KOPT-K1 (cell line): ENCODE results near the gene FBN3.

Source experiments
- H3K27ac ChIP-seq: fragments of 200-600 bp; sonication (generic); 2 replicates; pipeline ENCODE4 v1.5.1; 2016; ENCODE audit warnings: antibody characterized with exemption, mild to moderate bottlenecking, low read depth, low read length; ENCODE audit not compliant: poor library complexity, severe bottlenecking
- H3K36me3 ChIP-seq: fragments of 200-600 bp; sonication (generic); 2 replicates; pipeline ENCODE4 v1.5.1; 2017; ENCODE audit warnings: antibody characterized with exemption, mild to moderate bottlenecking, low read length, moderate library complexity; ENCODE audit not compliant: insufficient read depth
- H3K9me3 ChIP-seq: fragments of 200-600 bp; sonication (generic); 2 replicates; pipeline ENCODE4 v1.5.1; 2017; ENCODE audit warnings: antibody characterized with exemption, low read length, mild to moderate bottlenecking; ENCODE audit not compliant: insufficient read depth, poor library complexity, severe bottlenecking

The FBN3 gene

DNA sequence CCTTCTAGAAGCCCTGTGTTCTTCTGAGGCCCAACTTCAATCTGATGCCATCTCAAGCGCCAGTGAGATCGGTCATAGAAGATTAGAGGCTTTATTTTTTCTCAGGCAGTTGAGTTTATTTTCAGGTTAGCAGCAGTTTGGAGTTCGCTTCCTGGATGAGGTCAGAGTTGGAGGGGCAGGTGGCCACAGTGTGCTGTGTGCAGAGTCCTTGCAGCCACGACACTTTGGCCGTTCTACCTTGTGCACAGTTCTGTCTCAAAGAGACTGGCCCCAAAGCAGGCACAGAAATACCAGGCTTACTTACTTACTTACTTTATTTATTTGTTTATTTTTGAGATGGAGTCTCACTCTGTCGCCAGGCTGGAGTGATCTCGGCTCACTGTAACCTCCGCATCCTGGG is 128.0 kb downstream of the FBN3 start:
- H3K9me3 ChIP-seq = no peaks in the 10 kb centered on the region
- no peaks in the 10 kb centered on the region for H3K36me3 ChIP-seq
- no peak overlapping the region for H3K27ac ChIP-seq

DNA sequence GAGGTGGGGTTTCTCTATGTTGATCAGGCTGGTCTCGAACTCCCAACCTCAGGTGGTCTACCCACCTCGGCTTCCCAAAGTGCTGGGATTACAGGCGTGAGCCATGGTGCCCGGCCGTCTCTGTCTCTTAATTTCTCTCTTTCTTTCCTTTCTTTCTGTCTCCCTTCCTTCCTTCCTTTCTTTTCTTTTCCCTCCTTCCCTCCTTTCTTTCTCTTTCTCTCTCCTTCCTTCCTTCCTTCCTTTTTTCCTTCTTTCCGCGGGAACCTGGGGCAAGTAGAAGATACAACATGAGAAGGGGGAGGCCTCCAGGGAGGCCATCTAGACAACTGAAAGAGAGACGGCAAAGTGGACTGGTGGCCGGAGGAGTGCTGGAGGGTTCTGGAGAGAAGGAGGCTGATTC is 128.7 kb downstream of the FBN3 start:
- Histone ChIP-seq H3K36me3 (no peaks in the 10 kb centered on the region), H3K27ac (no peak overlapping the region), H3K9me3 (no peaks in the 10 kb centered on the region)

DNA sequence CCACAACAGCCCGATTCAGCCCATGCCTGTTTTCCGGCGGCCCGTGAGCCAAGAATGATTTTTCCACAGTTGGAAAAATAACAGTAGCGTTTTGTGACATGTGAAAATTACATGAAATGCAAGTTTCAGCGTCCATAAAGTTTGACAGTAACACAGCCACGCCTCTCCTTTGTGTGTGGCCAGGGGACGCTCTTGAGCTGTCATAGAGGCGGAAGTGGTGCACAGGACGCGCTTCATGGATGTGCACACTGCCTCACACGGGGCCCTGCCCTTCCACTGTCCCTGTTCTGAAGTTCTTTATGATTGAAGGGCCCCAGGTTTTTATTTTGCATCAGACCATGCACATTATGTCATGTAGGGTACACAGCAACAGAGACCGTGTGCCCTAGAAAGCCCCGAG is 131.6 kb downstream of the FBN3 start:
- H3K27ac ChIP-seq = no peak overlapping the region

More for the DNA sequence above, 131.6 kb downstream of the FBN3 start:
- no peaks in the 10 kb centered on the region for H3K9me3 ChIP-seq
- H3K36me3 ChIP-seq = no peaks in the 10 kb centered on the region
